Measurements from ENCODE around the gene CD74.

CD74 gene

DNA sequence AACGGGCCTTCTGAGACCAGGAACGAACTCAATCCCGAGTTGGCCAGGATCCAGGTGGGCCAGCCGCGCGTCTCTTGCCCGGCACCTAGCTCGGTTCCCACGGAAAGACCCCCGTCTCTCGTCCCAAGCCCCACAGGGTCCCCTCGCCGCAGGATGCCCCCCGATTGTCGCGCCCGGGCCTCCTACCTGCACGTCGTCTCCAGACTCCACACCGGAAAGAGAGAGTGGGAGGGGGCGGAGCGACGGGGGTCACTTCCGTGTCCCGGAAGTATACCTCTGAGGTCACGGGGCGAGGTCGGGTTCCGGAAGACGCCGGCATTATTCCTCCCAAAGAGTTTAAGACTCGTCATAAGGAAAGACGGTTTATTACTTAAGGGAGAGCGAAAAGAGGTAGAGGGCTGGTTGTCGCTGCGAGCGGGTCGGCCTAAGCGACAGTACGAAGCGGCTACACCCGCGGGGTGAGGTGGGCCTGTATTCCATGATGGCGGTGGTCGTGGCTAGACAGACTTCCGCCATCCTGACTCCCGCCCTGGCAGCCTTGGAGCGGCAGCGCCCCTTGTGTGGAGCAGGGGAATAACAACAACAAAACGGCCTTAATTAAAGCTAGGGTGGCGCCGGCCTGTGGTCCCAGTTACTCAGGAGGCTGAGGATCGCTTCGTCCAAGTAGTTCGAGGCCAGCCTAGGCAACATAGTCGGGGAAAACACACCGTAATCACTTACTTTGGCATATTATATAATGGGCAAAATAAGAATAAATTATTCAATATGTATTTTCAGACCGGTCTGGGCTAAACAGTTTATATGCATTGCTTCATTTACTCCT lies 37.0 kb upstream of the CD74 start, which contains the start of gene RPS14:
TSS of gene RPS14 (minus strand) at position 223 of the 823 bp plus-strand sequence. CDS start 2,006 bp downstream, outside the sequence.
- Histone ChIP-seq H3K4me3 (ENCODE audit: low read length) (peak within 1 kb of the TSS; percentile 79), H3K9ac (ENCODE audit: low read length) (peak within 1 kb of the TSS; percentile 98), H3K36me3 (ENCODE audit: control insufficient read depth, low read depth, low read length) (peaks cover 41% of the 10 kb centered on the region), H3K27ac (ENCODE audit: low read length) (peak within 1 kb of the TSS; percentile 99), H3K4me1 (ENCODE audit: control insufficient read depth, low read depth, low read length) (peaks cover 9% of the 10 kb centered on the region), H3K9me3 (ENCODE audit: control insufficient read depth, low read depth, low read length) (no peaks in the 10 kb centered on the region), H3K27me3 (ENCODE audit: control insufficient read depth, insufficient read depth, low read length) (no peaks in the 10 kb centered on the region)

DNA sequence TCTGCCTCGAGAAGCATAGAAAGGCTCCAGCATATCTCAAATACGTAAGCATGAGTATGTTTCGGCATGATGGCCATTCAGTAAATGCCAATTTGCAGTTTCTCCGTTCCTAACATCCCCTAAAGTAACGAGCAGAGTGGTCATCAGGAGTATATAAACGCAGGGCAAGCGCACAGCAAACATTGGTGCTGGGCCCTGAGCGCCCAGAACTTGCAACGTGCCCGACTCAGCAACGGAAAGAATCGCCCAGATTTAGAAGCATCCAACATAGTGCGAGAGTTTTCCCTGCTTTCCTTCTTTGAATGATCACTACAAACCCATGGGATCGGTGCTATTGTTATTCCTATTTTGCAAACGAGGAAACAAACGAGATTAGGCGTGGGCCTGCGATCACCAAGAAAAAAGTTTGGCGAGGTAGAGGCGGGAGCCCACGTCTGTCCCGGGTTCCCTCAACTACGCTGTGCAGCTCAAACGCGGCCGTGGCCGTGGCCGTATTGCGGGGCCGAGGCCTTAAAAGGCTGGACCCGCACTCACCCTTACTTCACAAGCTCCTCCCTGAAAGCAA lies 36.3 kb upstream of the CD74 start:
- Histone ChIP-seq H3K27me3 (ENCODE audit: control insufficient read depth, insufficient read depth, low read length) (no peaks in the 10 kb centered on the region), H3K9ac (ENCODE audit: low read length) (peak overlapping the region; percentile 98), H3K4me3 (ENCODE audit: low read length) (peak overlapping the region; percentile 79), H3K9me3 (ENCODE audit: control insufficient read depth, low read depth, low read length) (no peaks in the 10 kb centered on the region), H3K36me3 (ENCODE audit: control insufficient read depth, low read depth, low read length) (peaks cover 48% of the 10 kb centered on the region), H3K4me1 (ENCODE audit: control insufficient read depth, low read depth, low read length) (peaks cover 9% of the 10 kb centered on the region), H3K27ac (ENCODE audit: low read length) (peak overlapping the region; percentile 99)

DNA sequence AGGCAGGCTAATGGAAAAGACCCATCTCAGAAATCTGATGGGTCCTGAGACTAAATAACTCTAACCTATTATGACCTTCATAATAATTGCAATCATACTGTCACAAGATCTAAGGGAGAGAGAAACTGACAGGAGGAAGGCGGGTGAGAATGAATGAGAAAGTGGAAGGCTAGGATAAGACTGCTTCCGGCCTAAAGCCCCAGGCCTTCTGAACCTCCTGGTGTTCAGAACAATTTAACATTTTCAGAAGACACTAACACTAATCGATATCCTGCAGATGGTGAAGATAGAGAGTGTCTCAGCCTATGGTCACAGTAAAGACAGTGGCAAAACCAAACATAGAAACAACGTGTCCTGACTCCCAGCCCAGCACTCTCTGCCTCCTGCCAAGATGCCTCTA lies 35.6 kb upstream of the CD74 start:
- Histone ChIP-seq H3K9me3 (ENCODE audit: control insufficient read depth, low read depth, low read length) (no peaks in the 10 kb centered on the region), H3K27me3 (ENCODE audit: control insufficient read depth, insufficient read depth, low read length) (no peaks in the 10 kb centered on the region), H3K4me3 (ENCODE audit: low read length) (peak overlapping the region; percentile 79), H3K36me3 (ENCODE audit: control insufficient read depth, low read depth, low read length) (peaks cover 55% of the 10 kb centered on the region), H3K27ac (ENCODE audit: low read length) (peak overlapping the region; percentile 99), H3K9ac (ENCODE audit: low read length) (peak overlapping the region; percentile 98), H3K4me1 (ENCODE audit: control insufficient read depth, low read depth, low read length) (peaks cover 9% of the 10 kb centered on the region)

DNA sequence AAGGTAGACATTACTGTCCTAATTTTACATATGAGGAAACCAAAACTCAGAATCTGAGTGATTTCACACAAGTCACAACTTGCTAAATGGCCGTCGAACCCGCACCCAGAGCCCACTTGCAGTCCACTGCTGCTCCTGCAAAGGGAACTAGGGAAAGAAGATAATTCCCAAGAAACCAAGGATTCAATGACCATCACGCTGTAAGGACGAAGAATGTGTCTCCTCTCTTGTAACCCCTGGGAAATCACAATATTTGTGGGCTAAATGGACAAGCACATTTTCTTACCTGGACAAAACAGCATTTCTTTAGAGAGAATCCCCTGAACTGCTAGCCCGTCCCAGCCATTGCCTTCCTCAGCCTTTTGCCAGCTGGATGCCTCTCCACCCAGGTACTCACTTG lies 34.5 kb upstream of the CD74 start:
- H3K9ac ChIP-seq (ENCODE audit: low read length) = peak overlapping the region; percentile 98
- peaks cover 11% of the 10 kb centered on the region for H3K4me1 ChIP-seq (ENCODE audit: control insufficient read depth, low read depth, low read length)
- no peaks in the 10 kb centered on the region for H3K9me3 ChIP-seq (ENCODE audit: control insufficient read depth, low read depth, low read length)
- H3K27me3 ChIP-seq (ENCODE audit: control insufficient read depth, insufficient read depth, low read length) = no peaks in the 10 kb centered on the region
- H3K36me3 ChIP-seq (ENCODE audit: control insufficient read depth, low read depth, low read length) = peaks cover 56% of the 10 kb centered on the region
- H3K27ac ChIP-seq (ENCODE audit: low read length) = no peak overlapping the region
- peak overlapping the region; percentile 79 for H3K4me3 ChIP-seq (ENCODE audit: low read length)

DNA sequence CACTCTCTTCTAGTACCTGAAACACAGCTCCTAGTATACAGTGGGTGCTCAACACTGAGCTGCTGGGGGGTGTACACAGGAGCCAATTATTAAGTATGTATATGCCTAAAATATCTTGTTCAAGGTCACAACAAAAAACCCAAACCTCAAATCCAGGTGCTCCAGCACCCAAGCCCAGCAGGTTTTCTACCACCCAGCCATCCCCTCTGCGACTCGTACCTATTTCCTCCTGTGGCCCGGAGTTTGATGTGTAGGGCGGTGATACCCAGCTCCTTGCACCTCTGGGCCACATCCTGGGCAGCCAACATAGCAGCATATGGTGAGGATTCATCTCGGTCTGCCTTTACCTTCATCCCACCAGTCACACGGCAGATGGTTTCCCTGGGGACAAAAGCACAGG lies 33.9 kb upstream of the CD74 start:
- no peaks in the 10 kb centered on the region for H3K9me3 ChIP-seq (ENCODE audit: control insufficient read depth, low read depth, low read length)
- no peaks in the 10 kb centered on the region for H3K27me3 ChIP-seq (ENCODE audit: control insufficient read depth, insufficient read depth, low read length)
- no peak overlapping the region for H3K27ac ChIP-seq (ENCODE audit: low read length)
- peaks cover 56% of the 10 kb centered on the region for H3K36me3 ChIP-seq (ENCODE audit: control insufficient read depth, low read depth, low read length)
- no peak overlapping the region for H3K9ac ChIP-seq (ENCODE audit: low read length)
- H3K4me3 ChIP-seq (ENCODE audit: low read length) = no peak overlapping the region
- H3K4me1 ChIP-seq (ENCODE audit: control insufficient read depth, low read depth, low read length) = peaks cover 17% of the 10 kb centered on the region

DNA sequence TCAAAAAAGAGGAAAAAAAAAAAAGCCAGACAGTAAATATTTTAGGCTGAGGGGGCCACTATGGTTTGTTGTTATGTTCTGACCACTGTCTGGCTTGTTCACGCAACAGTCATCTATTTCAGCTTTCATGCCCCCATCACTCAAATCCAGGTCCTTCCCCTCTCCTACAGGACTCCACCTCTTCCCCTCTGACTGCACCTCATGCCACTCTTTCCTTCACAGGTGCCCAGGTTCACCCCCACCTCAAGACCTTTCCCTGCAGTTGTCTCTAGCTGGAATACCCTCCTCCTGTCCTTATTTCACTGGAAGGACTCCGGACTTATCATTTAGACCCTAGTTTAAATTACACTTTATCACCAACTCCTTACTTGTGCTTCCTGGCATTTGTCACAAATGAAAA lies 33.4 kb upstream of the CD74 start:
- Histone ChIP-seq H3K27ac (ENCODE audit: low read length) (no peak overlapping the region), H3K9me3 (ENCODE audit: control insufficient read depth, low read depth, low read length) (no peaks in the 10 kb centered on the region), H3K27me3 (ENCODE audit: control insufficient read depth, insufficient read depth, low read length) (no peaks in the 10 kb centered on the region), H3K4me1 (ENCODE audit: control insufficient read depth, low read depth, low read length) (peaks cover 22% of the 10 kb centered on the region), H3K9ac (ENCODE audit: low read length) (no peak overlapping the region), H3K4me3 (ENCODE audit: low read length) (no peak overlapping the region), H3K36me3 (ENCODE audit: control insufficient read depth, low read depth, low read length) (peaks cover 56% of the 10 kb centered on the region)

DNA sequence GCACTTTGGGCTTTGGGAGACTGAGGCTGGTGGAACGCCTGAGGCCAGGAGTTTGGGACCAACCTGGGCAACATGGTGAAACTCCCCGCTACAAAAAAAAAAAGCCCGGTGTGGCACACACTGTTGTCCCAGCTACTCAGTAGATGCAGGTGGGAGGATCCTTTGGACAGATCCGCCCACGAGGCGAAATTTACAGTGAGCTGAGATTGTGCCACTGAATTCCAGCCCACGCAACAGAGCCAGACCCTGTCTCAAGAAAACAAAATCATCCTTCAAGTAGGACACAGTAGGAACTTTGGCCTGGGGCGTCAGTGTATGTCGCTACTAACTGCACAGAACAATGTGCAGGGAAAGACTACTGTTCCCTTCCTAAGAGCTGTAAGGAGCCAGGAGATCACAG lies 32.1 kb upstream of the CD74 start:
- Histone ChIP-seq H3K36me3 (ENCODE audit: control insufficient read depth, low read depth, low read length) (peaks cover 56% of the 10 kb centered on the region), H3K9ac (ENCODE audit: low read length) (no peak overlapping the region)

DNA sequence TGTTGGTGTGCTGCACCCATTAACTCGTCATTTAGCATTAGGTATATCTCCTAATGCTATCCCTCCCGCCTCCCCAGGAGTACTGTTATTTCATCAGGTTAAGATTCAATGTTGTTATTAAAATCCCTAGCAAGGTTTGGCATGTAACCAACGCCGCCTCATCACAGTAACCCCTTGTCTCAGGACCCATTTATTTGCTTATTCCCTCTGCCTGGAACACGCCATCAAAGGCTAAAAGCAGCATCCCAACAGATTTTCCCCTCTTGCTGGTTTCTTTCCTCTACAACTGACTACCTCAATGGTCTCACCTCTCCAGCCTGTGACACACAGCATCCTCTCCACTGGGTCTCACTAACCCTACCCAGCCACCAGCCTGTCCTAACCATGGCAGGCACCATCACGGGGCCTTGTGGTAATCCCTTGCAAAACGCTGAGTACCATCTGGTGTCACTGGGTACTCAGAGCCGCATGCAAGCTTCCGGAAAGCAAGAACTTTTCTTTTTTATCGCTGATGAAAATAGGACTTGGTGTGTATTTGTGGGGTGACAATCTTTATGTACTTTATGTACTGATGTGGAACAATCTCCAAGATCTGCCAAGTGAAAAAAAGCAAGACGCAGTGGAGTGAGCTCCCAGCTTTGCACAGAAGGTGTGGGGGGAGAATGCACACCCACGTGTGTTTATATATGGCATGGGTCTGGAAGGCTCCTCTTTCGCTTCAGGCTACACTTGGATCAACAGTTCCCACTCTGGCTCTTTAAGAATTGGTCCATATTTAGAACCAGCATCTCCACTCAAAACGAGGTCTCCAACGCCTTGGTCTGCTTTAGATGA lies 30.7 kb upstream of the CD74 start:
- Histone ChIP-seq H3K9ac (ENCODE audit: low read length) (no peak overlapping the region), H3K4me3 (ENCODE audit: low read length) (no peak overlapping the region), H3K36me3 (ENCODE audit: control insufficient read depth, low read depth, low read length) (peaks cover 52% of the 10 kb centered on the region), H3K27me3 (ENCODE audit: control insufficient read depth, insufficient read depth, low read length) (no peaks in the 10 kb centered on the region), H3K27ac (ENCODE audit: low read length) (no peak overlapping the region), H3K4me1 (ENCODE audit: control insufficient read depth, low read depth, low read length) (peaks cover 24% of the 10 kb centered on the region), H3K9me3 (ENCODE audit: control insufficient read depth, low read depth, low read length) (no peaks in the 10 kb centered on the region)

More for the DNA sequence above, 32.1 kb upstream of the CD74 start:
- Histone ChIP-seq H3K27ac (ENCODE audit: low read length) (no peak overlapping the region), H3K4me1 (ENCODE audit: control insufficient read depth, low read depth, low read length) (peaks cover 24% of the 10 kb centered on the region), H3K9me3 (ENCODE audit: control insufficient read depth, low read depth, low read length) (no peaks in the 10 kb centered on the region), H3K27me3 (ENCODE audit: control insufficient read depth, insufficient read depth, low read length) (no peaks in the 10 kb centered on the region), H3K4me3 (ENCODE audit: low read length) (no peak overlapping the region)

DNA sequence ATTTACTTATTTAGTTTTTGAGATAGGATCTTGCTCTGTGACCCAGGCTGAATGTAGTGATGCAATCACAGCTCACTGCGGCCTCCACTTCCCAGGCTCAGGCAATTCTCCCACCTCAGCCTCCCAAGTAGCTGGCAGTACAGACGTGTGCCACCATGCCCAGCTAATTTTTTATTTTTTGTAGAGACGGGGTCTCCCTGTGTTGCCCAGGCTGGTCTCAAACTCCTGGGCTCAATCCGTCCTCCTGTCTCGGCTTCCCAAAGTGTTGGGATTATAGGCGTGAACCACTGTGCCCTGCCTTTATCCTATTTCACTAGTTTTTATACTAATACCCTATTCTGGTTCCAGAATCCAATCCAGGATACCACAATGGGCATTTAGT lies 30.0 kb upstream of the CD74 start:
- H3K36me3 ChIP-seq (ENCODE audit: control insufficient read depth, low read depth, low read length) = peaks cover 44% of the 10 kb centered on the region
- no peak overlapping the region for H3K4me3 ChIP-seq (ENCODE audit: low read length)
- H3K27me3 ChIP-seq (ENCODE audit: control insufficient read depth, insufficient read depth, low read length) = no peaks in the 10 kb centered on the region
- H3K27ac ChIP-seq (ENCODE audit: low read length) = no peak overlapping the region
- no peak overlapping the region for H3K9ac ChIP-seq (ENCODE audit: low read length)
- H3K9me3 ChIP-seq (ENCODE audit: control insufficient read depth, low read depth, low read length) = no peaks in the 10 kb centered on the region
- peaks cover 16% of the 10 kb centered on the region for H3K4me1 ChIP-seq (ENCODE audit: control insufficient read depth, low read depth, low read length)

DNA sequence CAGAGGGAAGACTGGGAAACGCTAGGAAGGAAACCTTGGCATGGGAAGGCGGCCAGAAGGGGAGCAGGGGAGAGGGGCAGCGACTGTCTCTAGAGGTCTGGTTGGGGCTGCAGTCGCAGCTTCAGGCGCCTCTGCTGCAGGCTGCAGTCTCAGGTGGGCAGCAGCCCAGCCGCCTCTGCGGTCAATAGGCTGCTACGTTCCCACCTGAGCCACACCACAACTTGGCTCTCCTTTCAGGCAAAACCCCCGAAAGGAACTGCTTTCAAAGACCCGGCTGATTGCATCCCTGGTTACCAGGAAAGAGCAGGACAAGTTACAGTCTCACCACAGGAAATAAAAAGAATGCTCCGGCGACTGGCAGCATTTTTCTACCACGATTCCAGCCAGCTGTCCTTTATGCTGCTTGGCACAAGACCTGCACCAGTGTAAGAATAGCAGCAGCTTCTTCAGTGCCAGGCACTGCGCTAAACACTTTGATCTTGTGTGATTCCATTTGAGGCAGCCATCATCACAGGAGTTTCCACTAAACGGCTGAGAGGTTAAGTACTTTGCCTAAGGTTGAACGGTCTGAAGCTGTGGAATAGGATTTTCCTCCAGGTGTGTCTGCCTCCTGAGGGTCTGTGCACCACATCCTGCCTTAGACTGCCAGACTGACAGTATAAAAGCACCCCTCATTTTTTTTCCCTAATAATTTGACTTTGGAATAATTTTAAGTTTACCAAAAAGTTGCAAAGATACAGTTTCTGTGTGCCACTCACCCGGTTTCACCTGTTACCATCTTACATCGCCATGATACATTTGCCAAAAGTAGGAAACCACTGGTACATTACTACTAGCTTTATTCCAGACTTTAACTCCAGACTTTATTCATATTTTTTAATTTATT lies 29.3 kb upstream of the CD74 start:
- H3K27ac ChIP-seq (ENCODE audit: low read length) = peak overlapping the region; percentile 4

More for the DNA sequence above, 29.3 kb upstream of the CD74 start:
- Histone ChIP-seq H3K9ac (ENCODE audit: low read length) (peak overlapping the region; percentile 26), H3K27me3 (ENCODE audit: control insufficient read depth, insufficient read depth, low read length) (no peaks in the 10 kb centered on the region), H3K4me3 (ENCODE audit: low read length) (no peak overlapping the region), H3K36me3 (ENCODE audit: control insufficient read depth, low read depth, low read length) (peaks cover 38% of the 10 kb centered on the region), H3K9me3 (ENCODE audit: control insufficient read depth, low read depth, low read length) (no peaks in the 10 kb centered on the region), H3K4me1 (ENCODE audit: control insufficient read depth, low read depth, low read length) (peaks cover 15% of the 10 kb centered on the region)

Measured in iPS-18a (cell line).